Measurements from ENCODE around the gene ASH1L.

DNA sequence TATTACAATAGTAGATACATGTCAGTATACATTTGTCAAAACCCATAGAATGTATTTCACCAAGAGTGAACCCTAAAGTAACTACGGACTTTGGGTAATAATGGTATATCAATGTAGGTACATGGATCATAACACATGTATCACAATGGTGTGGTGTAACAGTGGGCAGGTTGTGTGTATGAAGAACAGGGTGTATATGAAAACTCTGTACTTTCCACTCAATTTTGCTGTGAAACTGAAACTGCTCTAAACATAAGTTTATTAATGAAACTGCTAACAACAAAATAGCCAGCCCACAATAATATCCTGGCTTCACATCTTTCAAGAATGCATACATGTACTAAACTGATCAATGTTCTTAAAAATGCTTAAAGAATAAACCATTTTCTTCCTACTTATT is 151.7 kb downstream of the ASH1L start:
- TF ChIP-seq POLR2AphosphoS5 (IDR thresholded peaks at IDR 0.05; ENCODE audit: low read depth): no peak
- TF ChIP-seq, protein P1, sequence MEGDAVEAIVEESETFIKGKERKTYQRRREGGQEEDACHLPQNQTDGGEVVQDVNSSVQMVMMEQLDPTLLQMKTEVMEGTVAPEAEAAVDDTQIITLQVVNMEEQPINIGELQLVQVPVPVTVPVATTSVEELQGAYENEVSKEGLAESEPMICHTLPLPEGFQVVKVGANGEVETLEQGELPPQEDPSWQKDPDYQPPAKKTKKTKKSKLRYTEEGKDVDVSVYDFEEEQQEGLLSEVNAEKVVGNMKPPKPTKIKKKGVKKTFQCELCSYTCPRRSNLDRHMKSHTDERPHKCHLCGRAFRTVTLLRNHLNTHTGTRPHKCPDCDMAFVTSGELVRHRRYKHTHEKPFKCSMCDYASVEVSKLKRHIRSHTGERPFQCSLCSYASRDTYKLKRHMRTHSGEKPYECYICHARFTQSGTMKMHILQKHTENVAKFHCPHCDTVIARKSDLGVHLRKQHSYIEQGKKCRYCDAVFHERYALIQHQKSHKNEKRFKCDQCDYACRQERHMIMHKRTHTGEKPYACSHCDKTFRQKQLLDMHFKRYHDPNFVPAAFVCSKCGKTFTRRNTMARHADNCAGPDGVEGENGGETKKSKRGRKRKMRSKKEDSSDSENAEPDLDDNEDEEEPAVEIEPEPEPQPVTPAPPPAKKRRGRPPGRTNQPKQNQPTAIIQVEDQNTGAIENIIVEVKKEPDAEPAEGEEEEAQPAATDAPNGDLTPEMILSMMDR (conservative IDR thresholded peaks at IDR 0.05; ENCODE audit: low read depth in 2 of 2): no peak

Data from GM23338 (cell line).